Umbilical cord (tissue), 2 donors: ENCODE results near the gene DLX5. TPM values are rescaled to one million over a fixed set of nuclear protein-coding genes. Genes with fewer than 3 reads are reported as not detected.

Experiments
- DNase-seq: peaks from one replicate; pipeline ENCODE4 v3.0.0-alpha.2; 2015; ENCODE audit warnings: low spot score
- total RNA-seq: library from RNA; depleted of rRNA; stranded (reverse); fragments of >200 nt; gene quantifications from one replicate; pipeline ENCODE4 v1.2.3, GENCODE V29; 2014; ENCODE audit warnings: low replicate concordance; ENCODE audit not compliant: insufficient read depth

Gene DLX5
- total RNA-seq, 1 donor from 2014 or later = not detected

DNA sequence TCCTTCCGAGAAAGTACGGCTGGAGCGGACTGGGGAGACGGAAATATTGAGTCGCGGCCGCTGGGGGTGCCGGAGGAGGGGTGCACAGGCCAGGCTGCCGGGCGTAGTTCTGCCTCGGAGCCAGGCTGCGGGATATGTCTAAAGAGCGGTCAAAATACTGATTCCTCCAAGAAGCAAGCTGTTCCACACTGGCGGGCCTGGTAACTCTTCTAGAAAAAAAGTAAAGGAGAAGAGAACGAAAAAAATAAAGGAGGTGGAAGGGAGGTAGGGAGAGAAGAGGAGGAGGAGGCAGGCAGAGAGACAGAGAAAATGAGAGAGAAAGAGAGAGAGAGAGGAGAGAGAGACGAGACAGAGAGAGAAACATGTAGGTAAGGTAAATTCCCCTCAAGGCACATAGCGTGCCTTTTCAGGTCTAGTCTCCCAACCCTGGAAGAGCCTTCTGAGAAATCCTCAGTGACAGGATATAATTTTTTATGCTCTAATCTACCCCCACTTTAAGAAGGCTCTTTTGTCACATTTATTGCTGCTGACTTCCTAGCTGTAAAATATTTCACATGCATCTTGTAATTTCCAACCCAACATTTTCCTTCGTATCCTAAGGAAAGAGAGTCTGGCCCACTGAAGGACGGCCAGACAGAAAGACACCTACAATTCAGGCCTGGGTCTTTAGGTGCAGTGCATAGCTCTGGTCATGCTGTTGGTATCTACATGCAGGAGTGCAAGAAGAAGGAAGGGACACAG is 5.7 kb downstream of the DLX5 start:
- no peak for DNase-seq

DNA sequence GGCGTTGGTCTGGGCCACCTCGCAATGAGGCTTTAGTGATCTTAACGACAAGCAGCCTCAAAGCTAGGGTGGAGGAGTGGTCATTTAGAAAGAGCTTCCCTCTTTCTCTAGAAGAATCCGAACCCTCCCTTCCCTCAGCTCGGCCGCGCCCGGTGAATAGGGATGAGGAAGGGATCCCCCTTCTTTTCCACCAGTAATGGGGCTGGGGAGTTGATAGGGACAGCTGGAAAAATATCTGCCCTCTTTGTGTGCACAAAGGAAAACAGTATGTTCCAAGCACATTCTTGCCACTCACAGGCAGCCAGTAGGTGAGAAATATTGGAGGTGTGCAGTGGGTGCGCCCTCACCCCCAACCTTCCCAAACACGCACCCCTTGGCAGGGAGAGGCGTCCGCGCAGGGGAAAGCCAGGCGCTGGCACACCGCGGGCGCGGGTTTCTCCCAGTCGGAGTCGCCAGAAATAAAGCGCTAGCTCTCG is 6.5 kb downstream of the DLX5 start:
- no peak for DNase-seq

DNA sequence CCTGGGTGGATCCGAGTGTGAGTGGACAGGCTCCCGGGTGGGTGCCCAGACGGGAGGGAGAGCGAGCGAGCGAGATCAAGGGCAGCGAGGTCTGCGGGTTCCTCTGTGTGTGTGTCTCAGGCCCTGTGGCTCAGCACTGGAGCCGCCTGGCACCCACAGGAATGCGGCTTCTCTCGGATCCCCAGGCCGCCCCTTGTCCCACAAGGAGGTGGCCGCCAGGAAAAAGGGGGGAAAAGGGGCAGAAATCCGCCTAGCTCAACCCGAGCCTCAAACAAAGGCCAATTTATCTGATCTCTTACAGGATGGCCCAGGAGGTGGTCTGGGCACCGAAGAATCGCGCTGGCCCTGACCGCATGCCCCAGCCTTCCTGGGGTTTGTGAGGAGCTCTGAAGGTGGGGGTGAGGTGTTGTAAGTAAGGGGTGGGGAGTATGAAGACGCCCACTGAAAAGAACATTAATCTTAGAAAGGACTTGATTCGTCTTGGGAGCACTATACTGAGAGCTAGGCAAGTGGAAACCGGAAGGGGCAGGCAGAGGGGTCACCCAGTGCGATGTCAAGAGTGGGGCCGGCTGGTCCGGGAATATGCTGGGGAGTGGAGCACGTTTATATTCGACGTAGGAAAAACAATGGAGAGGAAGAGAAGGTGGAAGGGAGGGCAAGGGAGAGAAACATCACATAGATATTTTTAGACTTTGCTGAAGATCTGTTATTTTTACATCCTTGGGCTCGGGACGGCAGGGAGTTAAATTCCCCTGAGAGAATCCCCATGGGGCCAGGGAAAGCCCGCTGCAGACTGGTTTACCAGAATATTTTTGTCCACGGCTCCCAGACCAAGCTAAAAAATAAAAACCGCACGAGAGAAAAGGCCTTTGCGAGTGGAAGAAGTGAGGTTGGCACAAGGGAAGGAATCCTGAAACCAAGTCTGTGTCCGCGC is 7.2 kb downstream of the DLX5 start:
- no peak for DNase-seq

DNA sequence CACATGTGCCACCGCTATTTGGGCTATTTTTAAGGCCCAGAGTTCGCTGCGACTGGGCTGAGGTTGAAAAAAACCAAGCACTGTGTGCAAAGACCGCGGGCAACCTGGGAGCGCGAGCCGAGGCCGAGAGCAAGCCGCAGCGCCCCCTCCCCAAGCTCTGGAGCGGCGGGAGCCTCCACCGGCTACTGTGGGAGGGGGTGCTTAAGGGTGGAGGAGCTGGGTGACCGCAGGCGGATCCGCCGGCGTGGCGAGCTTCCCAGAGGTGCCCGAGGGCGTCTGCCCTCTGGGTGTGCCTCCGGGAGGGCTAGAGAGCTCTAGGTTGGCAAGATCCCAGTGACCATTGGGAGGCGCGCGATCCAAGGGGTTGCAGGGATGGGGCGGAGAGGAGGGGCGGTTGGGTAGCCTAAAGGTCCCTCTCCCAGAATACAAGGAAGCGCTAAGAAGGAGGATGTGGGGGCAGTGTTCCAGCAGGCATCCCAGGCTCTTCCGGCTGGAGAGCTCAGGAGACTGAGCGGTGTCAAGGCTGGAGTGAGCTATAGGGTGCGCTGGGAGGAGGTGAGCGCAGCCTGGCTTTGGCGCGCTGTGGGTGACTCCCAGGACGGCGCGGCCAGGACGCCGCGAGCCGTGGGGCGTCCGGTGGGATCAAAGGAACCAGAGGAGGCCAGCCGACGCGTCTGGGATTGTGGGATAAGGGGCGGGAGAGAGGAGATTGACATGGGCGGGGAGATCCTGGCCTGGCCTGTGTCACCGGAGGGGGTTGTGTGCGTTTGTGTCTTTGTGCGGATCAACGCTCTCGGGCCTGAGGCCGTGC is 8.0 kb downstream of the DLX5 start:
- no peak for DNase-seq

DNA sequence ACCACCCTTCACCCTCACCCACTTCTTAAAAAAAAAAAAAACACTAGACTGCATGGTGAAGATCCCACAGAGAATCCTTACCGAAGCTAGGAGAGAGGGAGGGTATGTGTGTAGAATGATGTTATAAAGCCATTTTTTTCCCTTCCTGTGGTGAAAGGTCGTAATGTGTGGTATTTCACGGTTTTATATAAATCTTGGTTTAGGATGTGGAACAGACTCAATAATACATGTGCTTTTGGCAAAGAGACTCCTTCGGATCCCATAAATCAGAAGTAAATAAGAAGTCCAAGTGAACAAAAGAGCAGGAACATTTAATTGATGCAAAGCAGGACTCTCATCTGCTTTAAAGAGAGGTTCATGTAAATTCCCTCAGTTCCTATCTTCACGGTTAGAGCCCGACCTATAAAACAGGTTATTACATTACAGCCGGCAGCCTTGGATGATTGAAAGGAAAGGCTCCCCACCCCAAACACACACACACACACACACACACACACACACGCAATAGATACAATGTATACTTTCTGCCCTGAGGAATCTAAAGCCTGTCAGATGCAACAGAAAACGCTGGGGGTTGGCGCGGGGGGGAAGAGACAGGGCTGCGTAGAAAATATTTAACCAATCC is 8.8 kb downstream of the DLX5 start:
- DNase-seq = no peak

DNA sequence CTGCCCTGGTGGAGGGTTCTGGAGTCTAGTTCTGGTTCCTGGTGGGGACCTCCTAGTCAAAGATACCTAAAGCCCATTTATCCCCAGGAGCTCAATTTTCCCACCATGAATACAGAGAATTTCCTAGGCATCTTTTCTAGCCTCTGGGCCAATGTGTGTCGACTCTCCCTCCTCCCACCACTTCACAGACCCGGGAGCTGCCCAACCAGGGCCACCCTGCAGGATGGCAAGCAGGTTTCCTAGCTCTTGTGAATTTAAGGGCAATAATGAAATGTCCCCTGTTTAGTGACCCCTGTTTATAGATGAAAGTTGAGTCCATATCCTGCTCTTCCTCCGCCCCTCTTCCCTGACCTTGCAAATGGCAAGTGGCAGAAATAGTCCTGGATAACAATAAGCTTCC is 9.4 kb downstream of the DLX5 start:
- no peak for DNase-seq

DNA sequence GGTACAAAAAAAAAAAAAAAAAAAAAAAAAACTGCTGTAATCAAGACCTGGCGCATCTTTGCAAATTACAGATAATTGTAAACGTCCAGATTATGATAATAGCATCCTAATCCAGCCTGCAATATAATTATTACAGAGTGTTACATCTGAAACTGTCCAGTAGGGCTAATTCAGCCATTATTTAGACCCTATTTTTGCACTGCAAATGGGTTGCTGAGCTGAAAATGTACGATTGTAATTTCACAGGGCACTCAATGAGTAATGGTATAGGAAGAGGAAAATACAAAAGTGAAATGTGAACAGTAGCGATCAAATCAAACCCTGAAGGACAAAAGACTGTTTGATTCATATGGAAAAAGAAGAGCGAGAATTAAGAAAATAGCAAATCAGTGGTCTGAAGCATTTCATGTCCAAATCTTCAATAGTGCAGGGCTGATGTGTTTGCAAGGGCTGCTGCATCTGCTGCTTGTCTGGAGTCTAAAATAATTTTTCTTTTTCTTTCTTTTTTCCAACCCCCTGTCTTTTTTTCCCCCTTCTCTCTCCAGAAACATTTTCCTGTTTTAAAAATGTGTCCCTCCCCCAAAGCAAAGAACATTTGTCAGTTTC is 10.4 kb downstream of the DLX5 start:
- DNase-seq = no peak

DNA sequence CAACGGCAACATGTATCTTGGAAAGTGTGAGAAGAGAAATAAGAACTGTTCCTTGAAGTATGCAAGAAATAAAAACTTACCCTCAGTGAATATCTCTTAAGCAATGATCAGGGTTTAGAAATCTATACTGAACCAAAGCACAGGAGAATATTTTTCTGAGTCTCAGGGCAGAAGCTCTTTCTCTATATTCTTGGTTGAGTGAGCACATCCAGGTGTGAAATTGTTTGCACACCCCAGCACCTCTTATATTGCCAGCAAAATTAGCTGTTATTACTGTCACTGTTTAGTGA is 10.8 kb downstream of the DLX5 start:
- DNase-seq = no peak

DNA sequence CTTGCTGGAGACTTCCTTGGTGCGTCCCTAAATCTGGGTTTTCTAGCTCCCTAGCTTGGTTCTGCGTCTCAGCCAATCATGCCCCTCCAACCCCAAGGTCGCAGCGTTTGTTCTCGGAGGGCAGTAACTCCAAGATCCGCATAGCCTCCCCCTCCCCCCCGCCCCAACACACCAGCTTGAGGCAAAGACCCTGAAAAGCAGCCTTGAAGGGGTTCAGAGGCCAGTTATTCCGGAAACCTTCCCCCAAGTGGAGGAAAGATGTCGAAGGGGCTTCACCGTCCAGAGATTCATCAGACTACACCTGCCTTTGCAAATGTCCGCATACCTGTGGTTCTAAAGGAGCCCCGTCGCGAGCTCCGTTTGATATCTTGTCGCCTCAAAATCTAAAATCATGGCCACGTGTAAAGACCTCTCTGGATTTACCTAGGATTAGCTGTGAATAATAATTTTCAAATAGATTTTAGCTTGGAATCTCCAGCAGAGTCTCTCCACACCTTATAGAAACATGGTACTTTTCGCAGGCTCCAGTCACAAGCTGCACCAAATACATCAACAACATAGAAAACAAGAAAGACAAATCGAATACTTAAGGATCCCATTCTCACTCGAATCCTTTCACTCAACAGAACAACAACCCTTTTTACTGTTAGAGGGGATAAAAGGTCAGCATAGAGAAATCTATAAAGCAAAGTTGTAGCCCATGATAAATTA is 11.3 kb downstream of the DLX5 start:
- no peak for DNase-seq

DNA sequence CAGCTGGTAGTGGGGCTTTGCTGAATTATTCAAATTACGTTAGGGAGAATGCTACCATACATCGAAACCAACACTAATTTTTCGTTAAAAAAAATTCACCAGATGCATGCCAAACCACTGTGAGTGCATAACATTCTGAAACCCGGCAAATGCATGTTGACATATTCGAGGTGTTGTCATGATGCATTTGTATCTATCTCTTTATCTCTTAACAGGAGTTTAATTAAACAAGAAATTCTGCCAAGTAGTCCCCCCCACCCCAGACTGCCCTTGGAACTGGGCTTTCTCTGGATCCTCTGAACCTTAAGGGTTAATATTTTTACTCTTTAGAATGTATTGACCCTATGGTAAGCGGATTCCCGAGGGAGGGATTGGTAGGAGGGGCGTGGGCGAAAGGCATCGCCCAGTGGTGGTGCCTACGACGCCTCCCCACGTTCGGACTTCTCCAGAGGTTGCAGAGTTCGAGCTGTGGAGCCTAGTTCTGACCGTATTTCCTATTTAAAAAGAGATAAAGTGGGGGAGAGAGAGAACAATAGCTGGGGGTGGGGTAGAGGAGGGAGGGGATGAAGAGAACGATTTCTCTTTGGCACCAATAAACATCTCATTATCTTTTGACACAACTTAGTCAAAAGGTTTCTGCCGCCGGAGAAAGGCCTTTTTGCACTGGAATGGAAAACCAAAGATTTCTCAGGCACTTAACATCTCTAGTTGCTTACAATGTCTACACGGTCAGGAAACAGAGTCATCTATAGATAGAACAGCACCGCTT is 12.1 kb downstream of the DLX5 start:
- no peak for DNase-seq

DNA sequence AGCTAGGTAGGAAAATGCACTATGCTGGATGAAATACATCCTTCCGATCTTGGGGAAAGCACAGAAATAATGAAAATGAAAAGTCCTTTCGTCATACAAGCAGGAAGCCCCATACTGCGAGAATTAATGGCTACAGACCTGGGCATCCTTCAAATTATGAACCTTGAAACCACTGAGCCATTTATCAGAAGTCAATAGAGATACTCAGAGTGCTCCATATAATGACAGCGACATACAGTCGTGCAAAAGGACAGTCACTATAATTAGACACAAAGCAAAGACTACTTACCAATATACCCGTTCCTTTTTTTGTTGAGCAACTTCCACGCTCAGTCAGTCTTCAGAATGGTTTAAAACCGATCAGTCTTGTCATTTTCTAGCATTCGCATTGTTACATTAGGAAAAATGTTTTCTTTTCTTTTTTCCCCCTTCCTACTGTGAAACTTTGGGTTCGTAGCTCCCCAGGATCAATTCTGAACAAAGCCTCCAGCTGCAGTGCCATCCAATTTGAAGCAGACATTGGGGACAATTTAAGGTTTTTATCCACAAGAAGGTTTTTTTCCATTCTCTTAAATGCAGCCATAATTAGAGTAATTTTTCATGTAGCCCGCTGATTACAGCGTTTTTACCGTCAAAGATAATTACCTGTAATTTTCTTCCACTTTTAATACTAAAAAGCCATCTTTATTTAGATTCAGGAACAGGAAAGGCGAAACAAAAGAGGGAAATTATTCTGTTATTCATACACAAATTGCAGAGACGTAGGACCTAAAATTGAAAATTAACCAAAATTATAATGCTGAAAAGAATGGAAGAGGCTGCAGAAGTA is 12.9 kb downstream of the DLX5 start:
- DNase-seq = no peak

DNA sequence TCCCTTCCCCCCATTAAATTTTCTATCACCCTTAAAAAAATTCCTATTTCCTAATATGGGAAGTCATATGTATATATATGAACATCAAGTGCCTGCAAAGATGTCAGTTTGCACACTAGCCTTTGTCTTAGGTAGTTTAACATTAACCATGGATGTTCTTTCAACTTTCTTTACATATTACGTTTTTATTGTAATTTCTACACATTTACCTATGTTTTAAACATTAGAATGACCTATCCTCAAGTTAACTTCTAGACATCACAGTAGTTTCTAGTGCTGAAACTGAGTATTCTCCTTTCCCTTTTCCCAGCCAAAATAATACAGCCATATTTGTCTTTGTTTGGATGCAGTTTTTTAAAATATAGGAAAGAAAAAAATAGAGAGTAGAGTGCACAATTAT is 13.5 kb downstream of the DLX5 start:
- no peak for DNase-seq

DNA sequence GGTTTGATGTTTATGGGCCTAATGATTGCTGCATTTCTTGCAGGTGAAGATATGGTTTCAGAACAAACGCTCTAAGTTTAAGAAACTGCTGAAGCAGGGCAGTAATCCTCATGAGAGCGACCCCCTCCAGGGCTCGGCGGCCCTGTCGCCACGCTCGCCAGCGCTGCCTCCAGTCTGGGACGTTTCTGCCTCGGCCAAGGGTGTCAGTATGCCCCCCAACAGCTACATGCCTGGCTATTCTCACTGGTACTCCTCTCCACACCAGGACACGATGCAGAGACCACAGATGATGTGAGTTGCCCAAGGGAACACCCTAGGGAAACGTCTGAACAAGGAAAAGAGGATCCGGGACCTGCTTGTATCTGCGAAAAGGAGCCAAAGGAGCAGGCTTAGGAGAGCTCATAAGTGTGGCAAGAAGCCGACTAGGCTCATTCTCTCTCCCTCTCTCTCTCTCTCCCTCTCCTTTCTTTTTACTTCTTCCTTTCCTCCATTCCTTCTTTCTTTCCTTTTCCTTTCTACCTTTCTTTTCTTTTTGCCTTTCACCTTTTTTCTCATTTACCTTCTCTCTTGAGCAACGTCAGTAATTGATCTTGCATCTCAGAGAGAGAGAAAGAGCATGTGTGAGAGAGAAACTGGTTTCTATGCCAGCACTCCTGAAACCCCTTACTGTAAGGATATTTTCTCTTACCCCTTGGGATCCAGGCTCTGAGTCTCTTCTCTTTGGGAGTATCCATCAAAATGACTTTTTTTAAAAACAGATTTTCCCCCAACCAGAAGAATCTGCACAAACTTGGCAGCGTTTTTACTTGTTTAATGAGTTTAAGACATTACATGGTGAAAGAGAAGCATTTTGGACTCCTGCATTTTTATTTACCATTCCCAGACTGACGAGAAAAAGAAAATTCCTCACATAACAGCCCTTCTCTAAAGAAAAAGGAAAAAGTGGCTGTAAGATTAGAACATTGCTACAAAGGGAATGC is 14.6 kb downstream of the DLX5 start:
- DNase-seq = no peak

DNA sequence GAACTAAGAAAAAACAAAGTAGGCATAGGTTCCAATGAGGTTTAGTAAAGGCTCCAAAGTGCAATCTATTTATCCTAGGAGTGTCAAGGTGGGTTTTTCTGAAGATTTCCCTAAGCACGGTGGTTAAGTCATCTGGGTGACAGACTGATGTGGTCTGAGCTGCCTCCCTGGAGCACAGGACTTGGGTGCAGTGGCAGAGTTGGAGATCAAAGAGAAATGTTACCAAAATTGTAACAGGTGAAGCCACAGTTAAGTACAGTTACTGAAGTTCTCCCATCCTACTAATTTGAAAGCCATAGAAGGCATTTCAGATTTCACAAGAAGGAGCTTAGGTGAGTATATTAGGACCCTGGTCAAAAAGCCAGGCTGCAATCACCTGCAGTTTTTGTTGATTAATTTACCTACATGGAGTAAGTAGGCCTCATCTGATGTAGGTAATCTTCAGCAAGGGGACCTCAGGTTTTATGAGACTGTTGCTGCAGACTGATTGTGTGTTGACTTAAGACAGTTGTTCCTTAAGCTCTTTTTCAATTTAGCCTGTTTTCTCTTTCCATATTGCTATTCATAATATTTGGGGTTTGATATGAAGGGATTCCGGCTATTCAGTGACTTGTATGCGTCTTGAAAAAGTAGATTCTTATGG is 16.2 kb downstream of the DLX5 start:
- no peak for DNase-seq

DNA sequence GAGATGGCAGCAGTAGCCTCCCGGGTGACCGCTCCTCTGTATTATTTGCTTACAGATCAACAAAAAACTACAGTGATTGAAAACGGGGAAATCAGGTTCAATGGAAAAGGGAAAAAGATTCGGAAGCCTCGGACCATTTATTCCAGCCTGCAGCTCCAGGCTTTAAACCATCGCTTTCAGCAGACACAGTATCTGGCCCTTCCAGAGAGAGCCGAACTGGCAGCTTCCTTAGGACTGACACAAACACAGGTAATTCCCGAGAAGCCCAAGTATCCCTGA is 17.1 kb downstream of the DLX5 start:
- no peak for DNase-seq

DNA sequence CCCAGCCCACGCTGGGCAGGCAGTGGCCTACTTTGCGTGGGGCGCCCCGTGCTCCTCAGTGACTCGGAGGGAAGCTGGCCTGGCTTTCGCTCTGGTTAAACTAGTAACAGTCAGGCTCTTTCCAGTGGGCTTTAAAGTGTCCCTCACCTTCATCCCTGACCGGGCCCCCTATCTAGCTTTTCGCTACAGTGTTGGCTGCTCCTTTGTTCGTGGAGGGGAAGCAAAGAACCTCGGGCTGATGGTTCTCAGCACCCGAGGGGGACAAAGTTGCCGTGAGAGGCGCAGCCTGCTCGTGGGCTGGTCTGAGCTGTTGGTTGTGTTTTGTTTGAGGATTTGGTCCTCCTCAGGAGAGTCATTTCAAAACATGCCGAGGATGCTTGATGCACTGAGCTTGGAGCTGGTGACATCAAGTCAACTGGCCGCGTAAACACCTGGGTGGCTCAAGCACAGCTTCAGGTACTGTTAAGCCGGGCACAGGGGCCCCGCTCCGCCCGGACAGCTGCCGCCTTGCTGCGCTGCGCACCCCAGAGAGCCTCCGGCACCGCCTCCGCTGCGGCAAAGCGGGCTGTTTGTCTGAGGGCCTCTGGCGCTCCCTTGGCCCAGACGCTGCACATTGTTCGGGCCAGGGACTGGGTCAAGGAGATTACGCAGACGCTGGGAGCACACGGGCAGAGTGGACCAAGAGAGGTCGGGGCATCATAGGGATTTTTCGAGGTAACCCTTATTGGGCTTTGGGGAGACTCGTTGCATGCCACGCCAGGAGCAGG is 17.6 kb downstream of the DLX5 start:
- DNase-seq = no peak
